Measurements from ENCODE around the gene TNKS1BP1.
"Not testable (repeated sequence)": the region's sequence is repeated elsewhere in the genome, so short reads cannot be mapped to it uniquely, and the experiment has no call there.

Gene TNKS1BP1

GRCh38 chr11:57324886-57325734 lies at the start of gene TNKS1BP1:
TSS of gene TNKS1BP1 (minus strand) at chr11:57324952. CDS start at chr11:57321885, 3,067 bp downstream.
- DNase-seq = peak; percentile 92

- no peak for DNase-seq
Observed at GRCh38 chr11:57373146-57373545, 48.4 kb upstream of the TNKS1BP1 start.

- DNase-seq = no peak
Observed at GRCh38 chr11:57370941-57371340, 46.2 kb upstream of the TNKS1BP1 start.

GRCh38 chr11:57370251-57370650 lies 45.5 kb upstream of the TNKS1BP1 start:
- no peak for DNase-seq

GRCh38 chr11:57368845-57369232 lies 44.1 kb upstream of the TNKS1BP1 start:
- no peak for DNase-seq

- DNase-seq = no peak
Observed at GRCh38 chr11:57368106-57368844, 43.5 kb upstream of the TNKS1BP1 start.

GRCh38 chr11:57364851-57365660 lies 40.3 kb upstream of the TNKS1BP1 start:
- no peak for DNase-seq

GRCh38 chr11:57363131-57364080 lies 38.7 kb upstream of the TNKS1BP1 start:
- no peak for DNase-seq

GRCh38 chr11:57361926-57362325 lies 37.2 kb upstream of the TNKS1BP1 start:
- DNase-seq = no peak

- not testable (repeated sequence) for DNase-seq
Observed at GRCh38 chr11:57361420-57361819, 36.7 kb upstream of the TNKS1BP1 start.

GRCh38 chr11:57360991-57361390 lies 36.2 kb upstream of the TNKS1BP1 start:
- DNase-seq = no peak

GRCh38 chr11:57359896-57360690 lies 35.3 kb upstream of the TNKS1BP1 start:
- no peak for DNase-seq

- no peak for DNase-seq
Observed at GRCh38 chr11:57359396-57359795, 34.6 kb upstream of the TNKS1BP1 start.

GRCh38 chr11:57358991-57359390 lies 34.2 kb upstream of the TNKS1BP1 start:
- DNase-seq = no peak

GRCh38 chr11:57358543-57358961 lies 33.8 kb upstream of the TNKS1BP1 start:
- no peak for DNase-seq

GRCh38 chr11:57357856-57358255 lies 33.1 kb upstream of the TNKS1BP1 start:
- no peak for DNase-seq

- DNase-seq = no peak
Observed at GRCh38 chr11:57357310-57357709, 32.6 kb upstream of the TNKS1BP1 start.

- no peak for DNase-seq
Observed at GRCh38 chr11:57356268-57356667, 31.5 kb upstream of the TNKS1BP1 start.

- DNase-seq = no peak
Observed at GRCh38 chr11:57354699-57355098, 29.9 kb upstream of the TNKS1BP1 start.

GRCh38 chr11:57353852-57354251 lies 29.1 kb upstream of the TNKS1BP1 start:
- DNase-seq = no peak

GRCh38 chr11:57353446-57353845 lies 28.7 kb upstream of the TNKS1BP1 start:
- DNase-seq = no peak

All from CD4-positive, alpha-beta T cell treated with Interleukin-1 beta for 1 hour (primary cell).